Activated CD4-positive, alpha-beta T cell treated with anti-CD3 and anti-CD28 coated beads, Interleukin-2, amount 50 U/mL, for 16 hours (primary cell): ENCODE results near the gene RBMS3.
"Not testable (repeated sequence)": the region's sequence is repeated elsewhere in the genome, so short reads cannot be mapped to it uniquely, and the experiment has no call there.

Experiments used
- DNase-seq: peaks from one replicate; pipeline ENCODE4 v3.0.0-alpha.2; 2020

Gene RBMS3

GRCh38 chr3:29991198-29991597, 710.3 kb downstream of the RBMS3 start:
- DNase-seq = no peak

- DNase-seq = no peak
Observed at GRCh38 chr3:30002797-30003196, 721.9 kb downstream of the RBMS3 start.

GRCh38 chr3:30003741-30004140, 722.9 kb downstream of the RBMS3 start:
- no peak for DNase-seq

GRCh38 chr3:30004481-30004880, 723.6 kb downstream of the RBMS3 start:
- DNase-seq = no peak

- DNase-seq = no peak
Observed at GRCh38 chr3:30006111-30006510, 725.2 kb downstream of the RBMS3 start.

GRCh38 chr3:30007668-30008067, 726.8 kb downstream of the RBMS3 start:
- DNase-seq = no peak

- peak; percentile 5 for DNase-seq
Observed at GRCh38 chr3:30011237-30011803, 730.4 kb downstream of the RBMS3 start.

GRCh38 chr3:30012941-30013543, 732.2 kb downstream of the RBMS3 start:
- peak; percentile 48 for DNase-seq

GRCh38 chr3:30017901-30018300, 737.0 kb downstream of the RBMS3 start:
- DNase-seq = no peak

GRCh38 chr3:30020380-30020779, 739.5 kb downstream of the RBMS3 start:
- DNase-seq = no peak

GRCh38 chr3:30024466-30024865, 743.6 kb downstream of the RBMS3 start:
- DNase-seq = no peak

GRCh38 chr3:30026851-30027250, 746.0 kb downstream of the RBMS3 start:
- no peak for DNase-seq

GRCh38 chr3:30034246-30034991, 753.5 kb downstream of the RBMS3 start:
- DNase-seq = no peak

GRCh38 chr3:30035935-30036567, 755.2 kb downstream of the RBMS3 start:
- no peak for DNase-seq

- no peak for DNase-seq
Observed at GRCh38 chr3:30040126-30040525, 759.3 kb downstream of the RBMS3 start.

GRCh38 chr3:30041481-30041880, 760.6 kb downstream of the RBMS3 start:
- DNase-seq = not testable (repeated sequence)

GRCh38 chr3:30042274-30042859, 761.5 kb downstream of the RBMS3 start:
- peak; percentile 61 for DNase-seq

GRCh38 chr3:30042916-30043555, 762.2 kb downstream of the RBMS3 start:
- no peak for DNase-seq

- DNase-seq = no peak
Observed at GRCh38 chr3:30044515-30044914, 763.6 kb downstream of the RBMS3 start.

- DNase-seq = no peak
Observed at GRCh38 chr3:30048431-30048830, 767.6 kb downstream of the RBMS3 start.

- not testable (repeated sequence) for DNase-seq
Observed at GRCh38 chr3:30050116-30050515, 769.2 kb downstream of the RBMS3 start.

GRCh38 chr3:30059240-30059639, 778.4 kb downstream of the RBMS3 start:
- no peak for DNase-seq
